Prostate gland (tissue), 2 donors: Measurements from ENCODE around the gene MRAP. TPM values are rescaled to one million over a fixed set of nuclear protein-coding genes. Genes with fewer than 3 reads are reported as not detected.

ENCODE experiments used
- DNase-seq: peaks from one replicate; pipeline ENCODE4 v3.0.0-alpha.2; 2019; ENCODE audit warnings: low spot score
- H3K27ac ChIP-seq, 2 donors: fragments of 200-600 bp; sonication (generic); 2 replicates each; pipeline ENCODE4 v1.5.1; 2017 to 2019
- H3K27me3 ChIP-seq: fragments of 200-600 bp; sonication (generic); replicated peaks from 2 replicates; pipeline ENCODE4 v1.5.1; 2019; ENCODE audit not compliant: insufficient read depth
- H3K36me3 ChIP-seq, 2 donors: fragments of 200-600 bp; sonication (generic); 1 replicate in 1 of 2; 2 replicates in 1 of 2; pipeline versions ENCODE4 v1.5.1 to v1.8.1; 2017 to 2019
- H3K4me1 ChIP-seq: fragments of 200-600 bp; sonication (generic); replicated peaks from 2 replicates; pipeline ENCODE4 v1.5.1; 2019
- H3K4me3 ChIP-seq, 2 donors: fragments of 200-600 bp; sonication (generic); 2 replicates each; pipeline ENCODE4 v1.5.1; 2017 to 2019
- H3K9me3 ChIP-seq: fragments of 200-600 bp; sonication (generic); 2 replicates; pipeline ENCODE4 v1.5.1; 2017
- POLR2A ChIP-seq: fragments of 450-650 bp; IDR thresholded peaks from one replicate; pipeline ENCODE4 v1.6.1; 2016; ENCODE audit warnings: antibody characterized with exemption, mild to moderate bottlenecking
- POLR2AphosphoS5 ChIP-seq: sonication (generic); formaldehyde crosslinking; IDR thresholded peaks from one replicate; pipeline ENCODE4 v1.6.1; 2017; ENCODE audit warnings: antibody characterized with exemption
- WGBS: methylation state at CpG from one replicate; pipeline ENCODE4 v1.1.5; 2018; 5-methylcytosine and 5-hydroxymethylcytosine counted together
- intact Hi-C: fragments of 100-400 bp; cut with DNase I; formaldehyde crosslinking; loops from one replicate; pipeline ENCODE4 v1.14.2; 2022
- total RNA-seq, 2 donors: library from RNA; depleted of rRNA; stranded (reverse); fragments of >200 nt; gene quantifications; one replicate each; pipeline ENCODE4 v1.1.0, GENCODE V29; 2016
- TF ChIP-seq, protein P1 (sequence below), 4 experiments: fragments of 200-600 bp in 2 of 4; fragments of 450-650 bp in 2 of 4; sonication (generic) in 2 of 4; IDR thresholded peaks; 1 replicate in 3 of 4; 2 replicates in 1 of 4; pipeline ENCODE4 v1.5.1; 2016 to 2019; ENCODE audit warnings: antibody characterized with exemption in 4 of 4, mild to moderate bottlenecking in 2 of 4, moderate library complexity in 2 of 4

MRAP gene
- total RNA-seq, 2 donors from 2014 or later, result 4.7 TPM; not detected in 1

DNA sequence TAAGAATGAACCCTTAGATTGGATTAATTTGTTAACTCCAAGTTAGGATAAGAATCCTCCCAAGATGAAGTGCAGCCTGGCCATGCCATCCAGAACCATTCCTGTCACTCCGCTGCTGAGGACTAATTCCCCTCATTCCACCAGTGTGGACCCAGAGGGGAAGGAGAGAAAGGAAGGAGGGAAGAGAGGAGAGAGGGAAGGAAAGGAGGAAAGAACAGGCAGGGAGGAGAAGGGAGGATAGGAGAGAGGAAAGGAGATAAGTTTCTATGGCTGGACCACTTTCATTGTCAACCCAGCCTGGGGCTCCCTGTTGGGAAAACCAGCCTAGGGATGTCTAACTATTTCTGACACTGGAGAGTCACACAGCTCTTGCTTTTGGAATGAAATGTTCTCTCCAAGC, 4.7 kb downstream of the MRAP start:
- Histone ChIP-seq H3K36me3 (no peaks in the 10 kb centered on the region), H3K4me3 (no peak overlapping the region), H3K4me1 (no peaks in the 10 kb centered on the region), H3K27ac (no peak overlapping the region), H3K9me3 (no peaks in the 10 kb centered on the region), H3K27me3 (no peaks in the 10 kb centered on the region)
- DNase-seq, result no peak
- 95% methylated on average over 1 of the region's 1 CpG for WGBS
- intact Hi-C loops, result no loop called here
- TF ChIP-seq POLR2AphosphoS5, result no peak
- TF ChIP-seq, protein P1, sequence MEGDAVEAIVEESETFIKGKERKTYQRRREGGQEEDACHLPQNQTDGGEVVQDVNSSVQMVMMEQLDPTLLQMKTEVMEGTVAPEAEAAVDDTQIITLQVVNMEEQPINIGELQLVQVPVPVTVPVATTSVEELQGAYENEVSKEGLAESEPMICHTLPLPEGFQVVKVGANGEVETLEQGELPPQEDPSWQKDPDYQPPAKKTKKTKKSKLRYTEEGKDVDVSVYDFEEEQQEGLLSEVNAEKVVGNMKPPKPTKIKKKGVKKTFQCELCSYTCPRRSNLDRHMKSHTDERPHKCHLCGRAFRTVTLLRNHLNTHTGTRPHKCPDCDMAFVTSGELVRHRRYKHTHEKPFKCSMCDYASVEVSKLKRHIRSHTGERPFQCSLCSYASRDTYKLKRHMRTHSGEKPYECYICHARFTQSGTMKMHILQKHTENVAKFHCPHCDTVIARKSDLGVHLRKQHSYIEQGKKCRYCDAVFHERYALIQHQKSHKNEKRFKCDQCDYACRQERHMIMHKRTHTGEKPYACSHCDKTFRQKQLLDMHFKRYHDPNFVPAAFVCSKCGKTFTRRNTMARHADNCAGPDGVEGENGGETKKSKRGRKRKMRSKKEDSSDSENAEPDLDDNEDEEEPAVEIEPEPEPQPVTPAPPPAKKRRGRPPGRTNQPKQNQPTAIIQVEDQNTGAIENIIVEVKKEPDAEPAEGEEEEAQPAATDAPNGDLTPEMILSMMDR (IDR thresholded peaks at IDR 0.05), result no peak
- no peak for TF ChIP-seq POLR2A

GRCh38 chr21:32304998-32305397, 6.3 kb downstream of the MRAP start:
- intact Hi-C loops, result no loop called here
- Histone ChIP-seq H3K27ac (no peak overlapping the region), H3K4me3 (no peak overlapping the region), H3K36me3 (no peaks in the 10 kb centered on the region), H3K4me1 (no peaks in the 10 kb centered on the region), H3K27me3 (no peaks in the 10 kb centered on the region), H3K9me3 (no peaks in the 10 kb centered on the region)
- no peak for DNase-seq
- WGBS, result 92% methylated on average over 7 of the region's 7 CpGs
- no peak for TF ChIP-seq POLR2AphosphoS5

GRCh38 chr21:32306021-32306780, 7.5 kb downstream of the MRAP start:
- no peaks in the 10 kb centered on the region for H3K27me3 ChIP-seq
- TF ChIP-seq, protein P1 (IDR thresholded peaks at IDR 0.05), result no peak
- no peaks in the 10 kb centered on the region for H3K36me3 ChIP-seq
- H3K9me3 ChIP-seq, result no peaks in the 10 kb centered on the region
- DNase-seq, result no peak
- no peak overlapping the region for H3K4me3 ChIP-seq
- no peaks in the 10 kb centered on the region for H3K4me1 ChIP-seq
- intact Hi-C loops, result no loop called here
- H3K27ac ChIP-seq, result no peak overlapping the region
- 56% methylated on average over 22 of the region's 22 CpGs for WGBS

DNA sequence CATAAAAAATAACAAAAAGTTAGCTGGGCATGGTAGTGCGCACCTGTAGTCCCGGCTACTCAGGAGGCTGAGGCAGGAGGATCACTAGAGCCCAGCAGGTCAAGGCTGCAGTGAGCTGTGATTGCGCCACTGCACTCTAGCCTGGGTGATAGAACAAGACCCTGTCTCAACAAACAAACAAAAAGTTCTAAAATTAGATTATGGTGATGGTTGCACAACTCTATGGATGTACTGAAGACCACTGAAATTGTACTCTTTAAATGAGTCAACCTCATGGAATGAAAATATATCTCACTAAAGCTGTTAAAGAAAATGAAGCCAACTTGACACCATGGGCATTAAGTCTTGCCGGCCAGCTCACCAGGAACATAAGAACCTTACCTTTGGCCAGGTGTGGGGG, 9.1 kb downstream of the MRAP start:
- Histone ChIP-seq H3K27me3 (no peaks in the 10 kb centered on the region), H3K9me3 (no peaks in the 10 kb centered on the region), H3K36me3 (no peaks in the 10 kb centered on the region), H3K4me1 (no peaks in the 10 kb centered on the region), H3K27ac (no peak overlapping the region), H3K4me3 (no peak overlapping the region)
- TF ChIP-seq, protein P1 (IDR thresholded peaks at IDR 0.05), result no peak
- no peak for TF ChIP-seq POLR2AphosphoS5
- no peak for TF ChIP-seq POLR2A
- 95% methylated on average over 4 of the region's 4 CpGs for WGBS
- intact Hi-C loops, result no loop called here
- no peak for DNase-seq

DNA sequence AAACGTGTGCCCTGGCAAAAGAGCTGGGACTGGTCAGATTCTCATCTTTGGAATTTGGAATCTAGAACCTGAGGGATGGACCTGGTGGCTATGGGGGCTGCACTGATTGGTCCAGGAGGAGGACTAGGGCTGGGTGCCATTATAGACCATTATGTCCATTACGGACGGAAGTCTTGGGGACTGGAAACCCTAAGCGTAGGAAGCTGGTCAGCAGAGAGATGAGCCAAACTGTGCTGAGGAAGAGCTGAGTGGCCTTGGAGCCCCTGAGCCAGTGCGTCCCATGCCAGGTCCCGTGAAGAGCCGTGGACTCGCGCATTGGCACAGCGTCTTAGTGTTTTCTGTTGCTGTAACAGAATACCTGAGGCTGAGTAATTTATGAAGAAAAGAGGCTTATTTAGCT, 10.0 kb downstream of the MRAP start:
- WGBS, result 89% methylated on average over 10 of the region's 10 CpGs
- TF ChIP-seq, protein P1 (IDR thresholded peaks at IDR 0.05), result no peak
- TF ChIP-seq POLR2A, result no peak
- TF ChIP-seq POLR2AphosphoS5, result no peak
- intact Hi-C loops, result no loop called here
- Histone ChIP-seq H3K27me3 (no peaks in the 10 kb centered on the region), H3K4me1 (no peaks in the 10 kb centered on the region), H3K4me3 (no peak overlapping the region), H3K9me3 (no peaks in the 10 kb centered on the region), H3K27ac (no peak overlapping the region), H3K36me3 (no peaks in the 10 kb centered on the region)
- DNase-seq, result no peak
